GM19397 (cell line): Measurements from ENCODE around the gene CELA1.
A peak's percentile ranks its signal among the peaks of the same experiment; 100 is the strongest.
"Not testable (repeated sequence)": the region's sequence is repeated elsewhere in the genome, so short reads cannot be mapped to it uniquely, and the experiment has no call there.

Experiments used
- ATAC-seq: cut with Tn5 transposase; IDR thresholded peaks from one replicate; pipeline ENCODE4 v1.9.1; 2021; ENCODE audit warnings: mild to moderate bottlenecking, moderate library complexity; ENCODE audit not compliant: unreplicated experiment

Gene CELA1

DNA sequence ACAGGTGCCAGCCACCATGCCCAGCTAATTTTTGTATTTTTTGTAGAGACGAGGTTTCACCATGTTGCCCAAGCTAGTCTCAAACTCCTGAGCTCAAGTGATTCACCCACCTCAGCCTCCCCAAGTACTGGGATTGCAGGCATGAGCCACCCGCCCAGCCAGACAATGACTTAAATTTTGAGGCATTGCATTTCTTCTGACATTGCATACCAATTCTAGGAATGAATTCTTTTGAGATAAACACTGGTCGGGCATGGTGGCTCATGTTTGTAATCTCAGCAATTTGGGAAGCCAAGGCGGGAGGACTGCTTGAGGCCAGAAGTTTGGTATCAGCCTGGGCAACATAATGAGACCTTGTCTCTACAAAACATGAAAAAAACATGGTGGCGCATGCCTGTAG, 2.5 kb upstream of the CELA1 start:
- ATAC-seq = no peak

DNA sequence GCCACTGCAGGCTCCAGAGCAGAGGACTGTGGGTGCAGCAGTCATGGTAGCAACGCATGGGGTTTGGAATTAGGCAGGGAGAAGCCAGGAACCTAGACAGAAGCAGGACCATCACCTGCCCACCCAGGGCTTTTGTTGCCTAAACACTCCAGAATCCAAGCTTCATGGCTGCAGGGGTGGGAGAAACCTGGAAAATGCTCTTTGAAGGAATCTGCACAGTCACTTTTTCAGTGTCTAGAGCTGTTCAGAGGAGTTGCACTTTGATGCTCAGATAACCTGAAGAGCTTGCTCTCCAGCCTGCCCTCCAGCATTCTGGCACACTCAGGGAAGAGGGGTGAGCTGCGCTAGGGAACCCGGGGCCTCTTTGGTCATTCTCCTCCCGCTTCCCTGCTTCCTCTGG, 1.6 kb upstream of the CELA1 start:
- ATAC-seq = no peak

DNA sequence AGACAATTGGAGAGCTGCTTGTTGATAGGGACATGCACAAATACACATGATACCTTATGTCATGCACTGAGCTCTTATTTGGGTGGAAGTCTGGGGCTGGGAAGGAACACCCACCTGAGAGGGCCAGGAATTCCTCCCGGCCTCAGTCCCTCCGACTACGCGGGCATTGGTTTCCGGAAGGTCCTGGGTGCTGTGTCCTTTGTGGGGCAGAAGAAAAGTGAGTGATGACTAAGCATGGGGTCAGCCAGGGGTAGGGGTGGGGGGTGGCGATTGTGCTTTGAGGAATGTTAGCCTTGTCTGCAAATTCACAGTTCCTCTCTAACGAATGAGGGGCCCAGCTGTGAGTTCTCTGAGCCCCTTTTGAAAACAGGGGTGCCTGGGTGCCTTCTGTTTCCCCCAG, 798 bp downstream of the CELA1 start:
- no peak for ATAC-seq

DNA sequence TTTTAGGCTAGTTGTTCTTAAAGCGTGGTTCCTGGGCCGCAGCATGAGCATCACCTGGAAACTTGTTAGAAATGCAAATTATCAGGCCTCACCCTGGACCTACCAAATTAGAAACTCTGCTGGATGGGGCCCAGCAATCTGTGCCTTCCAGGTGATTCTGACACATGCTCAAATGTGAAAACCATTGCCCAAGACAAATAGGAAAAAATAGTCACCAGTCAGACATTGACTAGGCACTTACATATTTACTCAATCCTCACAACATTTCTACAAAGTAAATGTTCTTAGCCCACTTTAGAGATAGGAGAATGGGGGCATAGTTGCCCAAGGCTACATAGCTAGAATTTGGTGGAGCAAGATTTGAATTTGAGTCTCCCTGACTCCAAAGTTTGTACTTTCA, 3.3 kb downstream of the CELA1 start:
- no peak for ATAC-seq

DNA sequence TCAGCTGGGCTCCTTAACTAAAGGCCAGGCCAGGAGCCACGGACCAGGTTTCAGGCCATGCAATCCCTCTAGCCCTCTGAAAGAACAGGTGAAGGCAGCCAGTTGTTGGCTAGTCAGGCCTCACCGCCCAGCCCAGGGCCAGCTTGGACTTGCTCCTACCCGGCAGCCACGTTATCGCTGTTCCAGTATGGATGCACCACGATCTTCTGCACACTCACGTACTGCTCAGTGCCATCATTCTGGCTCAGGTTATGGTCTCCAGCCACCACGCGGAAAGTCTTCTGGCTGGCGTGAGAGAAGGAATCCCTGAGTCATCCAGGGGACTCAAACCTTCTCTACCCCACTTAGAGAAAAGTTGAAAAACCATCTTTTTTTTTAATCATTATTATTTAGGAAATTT, 4.1 kb downstream of the CELA1 start:
- ATAC-seq = no peak

DNA sequence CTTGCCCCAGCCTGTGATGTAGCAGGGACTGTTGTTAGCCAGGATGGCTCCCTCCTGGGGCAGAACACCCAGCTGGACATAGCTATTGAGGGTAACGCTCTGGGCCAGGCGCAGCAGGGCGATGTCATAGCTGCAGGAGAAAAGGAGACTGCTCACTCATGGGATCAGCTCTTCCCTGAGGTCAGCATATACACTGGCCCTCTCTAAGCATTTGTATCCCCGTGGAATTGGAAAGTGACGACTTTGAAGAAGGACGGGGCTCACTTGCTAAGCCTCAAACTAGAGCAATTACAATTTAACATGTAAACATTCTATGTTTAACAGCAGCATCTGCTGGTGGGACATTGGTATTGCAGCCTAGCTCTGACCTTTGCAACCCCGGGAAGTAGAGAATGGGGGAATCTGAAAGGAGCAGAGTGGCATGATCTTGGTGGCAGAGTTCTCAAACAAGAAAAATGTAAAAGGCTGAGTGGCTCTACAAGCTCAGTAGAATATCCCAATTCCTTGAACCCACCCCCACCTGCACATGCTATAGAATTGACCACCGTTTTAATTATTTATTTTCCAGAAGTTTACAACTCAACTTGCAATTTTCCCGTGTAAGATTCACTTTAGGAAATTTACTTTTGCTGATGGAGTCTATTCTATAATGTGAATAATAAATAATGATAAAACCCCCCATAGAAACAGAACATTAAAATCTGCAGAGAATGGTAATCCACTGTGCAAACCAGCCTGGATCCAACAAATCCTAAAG, 5.0 kb downstream of the CELA1 start:
- ATAC-seq = no peak

DNA sequence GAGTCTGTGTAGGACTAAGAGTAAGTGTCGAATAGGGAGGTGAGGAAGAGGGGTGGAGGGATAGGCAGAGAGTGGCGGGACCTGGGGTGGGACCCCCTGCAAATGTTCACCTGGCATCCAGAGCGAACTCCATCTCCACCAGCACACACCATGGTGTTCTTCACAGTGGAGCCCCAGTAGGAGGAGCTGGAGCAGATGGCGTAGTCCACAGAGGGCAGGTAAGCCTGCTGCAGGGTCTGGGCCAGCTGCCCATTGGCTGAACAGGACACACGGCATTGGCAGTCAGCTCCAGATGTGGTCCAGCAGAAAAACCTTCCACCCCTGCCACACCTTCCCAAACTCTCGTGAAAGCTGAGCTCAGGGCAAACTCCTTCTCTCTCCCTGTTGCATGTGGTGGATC, 6.7 kb downstream of the CELA1 start:
- ATAC-seq = no peak

DNA sequence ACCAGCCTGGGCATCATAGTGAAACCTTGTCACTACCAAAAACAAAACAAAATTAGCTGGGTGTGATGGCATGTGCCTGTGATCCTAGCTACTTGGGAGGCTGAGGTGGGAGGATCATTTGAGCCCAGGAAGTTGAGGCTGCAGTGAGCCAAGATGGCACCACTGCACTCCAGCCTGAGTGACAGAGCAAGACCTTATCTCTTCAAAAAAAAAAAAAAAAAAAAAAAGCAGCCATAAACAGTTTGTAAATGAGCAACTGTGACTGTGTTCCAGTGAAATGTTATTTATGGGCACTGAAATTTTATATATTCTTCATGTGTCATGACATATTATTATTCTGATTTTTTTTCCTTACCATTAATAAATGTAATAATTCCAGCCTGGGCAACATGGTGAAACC, 9.1 kb downstream of the CELA1 start:
- not testable (repeated sequence) for ATAC-seq

DNA sequence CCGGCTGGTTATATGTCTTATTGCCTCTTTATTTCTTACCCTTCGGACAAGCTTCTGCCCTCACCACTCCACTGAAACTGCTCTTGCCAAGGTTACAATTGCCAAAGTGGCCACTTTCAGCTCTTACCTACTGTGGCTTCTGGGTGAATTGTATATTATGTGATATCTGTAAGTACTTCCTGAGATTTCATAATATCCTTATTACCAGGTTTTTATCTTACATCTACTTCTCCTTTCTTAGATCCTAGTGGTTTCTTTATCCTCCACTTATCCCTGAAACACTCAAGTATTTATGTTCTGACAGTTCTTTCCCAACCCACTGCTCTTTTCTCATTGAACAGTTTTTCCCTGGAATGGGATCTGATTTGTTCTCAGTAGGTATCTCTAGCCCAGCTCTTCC, 10.5 kb downstream of the CELA1 start:
- no peak for ATAC-seq

DNA sequence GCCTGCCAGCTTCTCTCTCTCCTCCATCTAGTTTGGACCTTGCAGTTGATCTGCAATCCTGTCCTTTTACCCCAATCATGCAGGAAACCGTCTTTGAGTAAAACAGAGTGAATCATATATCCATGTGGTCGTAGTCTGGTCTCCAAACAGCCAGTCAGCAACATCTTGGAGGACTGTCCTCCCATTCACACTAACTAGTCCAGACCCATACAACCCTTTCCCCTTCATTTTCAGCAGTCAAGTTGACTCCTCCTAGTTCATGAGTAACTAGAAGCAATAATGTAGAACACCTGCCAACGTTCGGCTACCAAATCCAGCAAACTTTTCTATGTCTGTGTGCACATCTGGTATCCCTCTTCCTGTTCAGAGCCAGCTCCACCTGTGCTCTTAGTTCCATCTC, 11.7 kb downstream of the CELA1 start:
- ATAC-seq = no peak

DNA sequence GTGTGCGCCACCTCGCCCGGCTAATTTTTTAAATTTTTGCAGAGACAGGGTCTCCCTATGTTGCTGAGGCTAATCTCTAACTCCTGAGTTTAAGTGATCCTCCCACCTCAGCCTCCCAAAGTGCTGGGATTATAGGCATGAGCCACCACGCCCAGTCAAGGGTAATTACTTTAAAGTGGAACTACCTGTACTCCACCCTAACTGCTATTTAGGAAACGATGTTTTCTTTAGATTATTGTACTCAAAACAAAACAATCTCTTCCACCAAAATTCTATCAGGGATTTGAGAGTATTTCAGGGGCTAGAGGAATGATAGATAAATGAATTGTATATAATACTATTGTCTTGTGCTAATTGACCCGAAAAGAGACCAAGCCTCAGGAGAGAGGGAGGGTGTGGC, 12.9 kb downstream of the CELA1 start:
- ATAC-seq = no peak

DNA sequence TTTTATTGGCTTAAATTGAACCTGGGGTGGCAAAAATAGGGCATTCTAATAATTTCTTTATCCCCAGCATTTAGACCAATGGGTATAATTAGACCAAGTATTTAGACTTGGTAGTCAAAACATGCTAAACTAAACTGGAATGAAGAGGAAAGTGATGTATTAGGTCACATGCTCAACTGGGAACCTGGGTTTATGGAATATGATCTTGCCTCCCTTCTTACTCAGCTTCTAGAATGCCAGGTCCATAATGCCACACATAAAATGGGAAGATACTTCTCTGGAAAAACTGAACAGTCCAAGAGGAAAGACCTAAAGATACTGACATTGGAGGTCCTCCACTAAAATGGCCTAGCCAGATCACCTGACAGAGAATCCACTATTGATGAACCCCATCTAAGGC, 16.3 kb downstream of the CELA1 start:
- no peak for ATAC-seq

DNA sequence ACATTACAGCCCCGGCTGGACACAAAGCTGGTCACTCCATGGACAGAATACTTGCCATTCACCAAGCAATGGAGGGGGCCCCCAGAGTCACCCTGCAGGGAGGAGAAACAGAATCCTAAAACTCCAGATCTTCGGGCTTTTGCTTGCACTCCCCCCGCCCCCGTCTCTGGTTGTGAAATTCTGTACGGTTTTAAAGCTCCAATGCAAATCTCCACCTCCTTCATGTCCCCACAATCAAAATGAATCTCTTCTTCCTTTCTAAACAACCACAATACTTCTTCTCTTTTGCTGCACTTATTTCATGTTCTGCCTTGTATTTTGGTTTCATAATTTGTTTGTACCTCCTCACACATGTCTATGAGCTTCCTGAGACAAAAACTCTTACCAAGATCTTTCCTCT, 16.7 kb downstream of the CELA1 start:
- ATAC-seq = no peak

DNA sequence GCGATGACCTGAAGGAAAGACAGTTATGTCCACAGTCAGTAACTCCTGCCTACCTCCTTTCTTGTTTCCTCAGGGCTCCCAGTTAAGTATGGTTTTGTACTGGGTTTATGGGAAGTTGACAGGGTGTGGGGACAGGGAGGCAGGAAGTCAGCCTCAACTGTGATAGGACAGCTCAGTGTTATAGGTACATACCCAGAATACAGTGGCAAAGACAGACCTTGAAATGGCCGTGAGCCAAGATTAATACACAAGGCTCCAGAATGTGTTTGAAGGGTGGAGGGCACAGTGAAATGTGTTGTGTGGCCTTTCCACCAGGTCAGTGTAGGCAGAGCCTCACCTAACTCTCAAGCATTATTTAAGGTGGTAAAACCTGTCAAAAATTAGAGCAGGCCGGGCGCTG, 17.9 kb downstream of the CELA1 start:
- no peak for ATAC-seq

DNA sequence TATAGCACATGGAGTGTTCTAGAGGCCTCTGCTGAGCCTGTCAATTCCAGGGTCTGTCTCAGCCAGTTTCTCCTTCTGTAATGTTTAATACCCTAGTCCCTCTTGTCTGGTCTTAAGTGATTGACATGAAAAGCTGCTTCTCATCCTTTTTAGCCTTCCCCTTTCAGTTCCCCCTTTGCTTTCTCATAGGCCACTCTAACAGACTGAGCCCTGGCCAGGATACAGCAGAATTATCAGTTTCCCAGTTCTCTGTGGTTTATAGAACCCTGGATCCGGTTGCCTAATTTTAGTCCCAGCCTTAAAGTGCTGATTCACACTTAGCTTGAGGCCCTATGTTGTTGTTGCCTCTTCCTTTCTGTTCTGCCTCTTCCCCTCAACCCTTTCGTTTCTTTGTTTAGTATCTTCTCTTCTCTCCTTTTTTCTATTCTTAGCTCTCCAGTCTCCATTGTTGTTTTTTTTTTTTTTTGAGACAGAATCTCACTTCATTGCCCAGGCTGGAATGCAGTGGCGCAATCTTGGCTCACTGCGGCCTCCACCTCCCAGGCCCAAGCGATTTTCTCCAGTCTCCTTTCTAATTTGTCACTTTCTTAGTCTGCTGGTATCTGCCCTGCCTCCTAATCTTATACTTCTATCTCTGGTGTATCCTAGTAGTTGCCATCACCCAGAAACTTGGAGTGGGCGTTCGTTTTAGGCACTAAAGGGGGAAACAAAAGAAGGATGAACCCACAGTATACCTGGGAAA, 19.6 kb downstream of the CELA1 start:
- peak; percentile 34 for ATAC-seq

DNA sequence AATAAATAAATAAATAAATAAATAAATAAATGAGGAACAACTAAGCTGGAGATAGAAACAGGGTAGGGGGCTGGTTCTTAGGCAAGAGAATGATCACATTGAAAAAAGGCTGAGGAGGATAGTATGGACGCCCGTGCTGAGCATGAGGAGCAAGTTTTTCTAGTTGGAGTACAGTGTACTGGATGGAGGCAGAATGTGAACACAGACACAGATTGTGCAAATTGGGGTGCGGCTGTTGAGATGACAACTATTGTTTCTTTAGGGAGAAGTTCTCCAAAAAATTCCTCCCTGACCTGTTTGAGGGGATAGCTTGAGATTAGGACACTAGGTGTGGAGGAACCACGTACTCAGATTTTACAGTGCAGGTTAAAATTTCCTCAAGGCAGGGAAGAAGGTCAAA, 21.5 kb downstream of the CELA1 start:
- ATAC-seq = no peak

DNA sequence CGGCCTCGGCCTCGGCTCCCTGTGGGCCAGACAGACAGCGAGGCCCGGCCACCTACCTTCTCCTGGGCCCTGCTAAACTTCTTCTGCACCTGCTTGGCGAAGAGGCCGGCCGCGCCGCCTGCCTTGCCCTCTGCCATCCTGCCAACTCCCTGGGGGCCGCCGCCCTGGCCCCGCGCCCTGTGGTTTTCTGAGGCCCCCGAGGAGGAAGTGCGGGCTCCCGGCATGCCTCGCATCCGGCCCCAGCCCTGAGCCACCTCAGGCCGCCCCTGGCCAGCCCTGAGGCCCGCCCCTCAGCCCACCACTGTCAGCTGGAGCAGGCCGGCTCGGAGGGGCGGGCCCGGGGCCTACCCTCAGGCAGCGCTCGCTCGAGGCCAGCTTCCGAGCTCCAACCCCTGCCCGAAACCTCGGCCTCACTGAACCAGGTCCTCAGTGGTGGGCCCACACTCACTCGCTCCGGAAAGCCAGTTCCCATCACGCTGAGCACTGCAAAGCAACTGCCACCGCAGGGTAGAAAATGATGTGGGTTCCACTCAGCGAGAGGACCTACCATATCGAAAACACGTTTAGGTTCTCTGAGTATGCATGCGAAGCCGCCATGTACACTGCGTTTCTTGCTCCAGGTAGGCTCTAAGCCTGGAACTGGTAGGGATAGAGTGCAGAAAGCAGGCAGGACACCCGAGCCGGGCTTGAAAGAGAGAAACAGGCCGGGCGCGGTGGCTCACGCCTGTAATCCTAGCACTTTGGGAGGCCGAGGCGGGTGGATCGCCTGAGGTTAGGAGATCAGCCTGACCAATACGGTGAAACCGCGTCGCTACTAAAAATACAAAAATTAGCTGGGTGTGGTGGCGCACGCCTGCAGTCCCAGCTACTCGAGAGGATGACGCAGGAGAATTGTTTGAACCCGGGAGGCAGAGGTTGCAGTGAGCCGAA, 22.2 kb downstream of the CELA1 start, which contains the start of gene BIN2:
Gene BIN2, minus strand, starts transcription at position 209 of the 930 bp plus-strand sequence. Its CDS starts 72 bp downstream, at position 137.
- peak; percentile 66 for ATAC-seq

DNA sequence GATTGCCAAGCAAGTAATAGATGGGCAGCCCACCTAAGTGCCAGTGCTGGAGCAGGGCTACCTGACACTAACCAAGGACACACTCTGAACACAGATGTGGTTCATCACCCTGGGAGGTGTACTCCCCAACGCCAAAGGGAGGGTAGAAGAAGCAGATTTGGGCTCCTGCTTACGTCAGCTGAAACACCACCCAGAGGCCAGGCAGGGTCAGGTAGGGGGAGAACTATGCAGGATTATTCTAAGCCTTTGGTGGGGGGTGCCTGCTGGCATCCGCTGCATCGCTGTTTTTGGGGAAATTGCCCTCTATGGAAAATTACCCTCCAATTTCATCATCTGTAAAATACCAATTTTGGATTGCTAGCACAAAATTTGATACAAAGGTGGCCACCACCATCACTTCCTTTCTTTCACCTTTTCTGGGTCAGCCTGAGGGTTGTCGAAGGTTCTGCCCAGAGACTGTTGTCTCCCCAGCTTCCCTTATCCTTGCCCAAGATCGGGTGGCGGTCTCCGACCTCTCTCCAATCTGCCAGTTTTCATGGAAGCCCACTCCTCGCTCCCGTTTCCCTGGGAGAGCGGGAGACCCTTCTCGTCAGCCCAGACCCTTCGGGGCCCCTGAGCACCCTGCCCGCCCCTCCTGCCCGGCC, 23.0 kb downstream of the CELA1 start:
- peak; percentile 3 for ATAC-seq

DNA sequence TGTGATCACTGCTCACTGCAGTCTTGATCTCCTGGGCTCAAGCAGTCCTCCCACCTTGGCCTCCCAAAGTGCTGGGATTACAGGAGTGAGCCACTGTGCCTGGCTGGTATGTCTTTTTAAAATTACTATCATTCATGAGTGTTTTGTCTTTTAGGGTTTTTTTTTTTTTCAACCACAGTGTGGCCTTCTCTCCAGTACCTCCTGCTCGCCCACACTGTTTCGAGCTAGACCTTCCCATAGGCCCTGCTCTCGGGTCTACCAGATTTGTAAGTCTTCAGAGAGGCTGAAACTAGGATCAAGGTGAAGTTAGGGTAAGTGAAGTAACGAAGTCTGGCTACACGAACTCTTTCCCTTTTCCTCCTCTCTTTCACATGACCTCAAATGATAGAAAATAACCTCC, 24.0 kb downstream of the CELA1 start:
- no peak for ATAC-seq

DNA sequence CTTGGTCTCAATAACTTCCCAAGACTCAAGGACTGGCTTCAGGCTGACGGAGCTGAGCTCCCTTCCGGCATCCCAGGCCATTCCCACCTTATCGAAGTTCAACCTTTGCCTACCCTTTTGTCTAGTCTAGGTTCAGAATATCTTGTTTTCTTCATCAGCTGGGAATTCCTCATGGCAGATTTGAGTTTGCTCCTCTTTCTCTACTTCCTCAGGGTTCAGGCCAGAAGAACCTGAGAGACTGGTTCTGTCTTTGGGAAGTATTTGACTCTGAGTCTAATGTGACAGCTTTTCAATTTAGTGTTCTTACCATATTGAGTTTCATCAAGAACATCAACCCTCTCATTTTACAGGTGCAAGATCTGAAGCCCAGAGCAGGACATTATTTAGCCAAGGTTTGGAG, 24.6 kb downstream of the CELA1 start:
- no peak for ATAC-seq
